NOMO-1 treated with DMSO at 0.1 percent for 48 hours (cell line): ENCODE data around the gene TMEM62.

Experiments
- DNase-seq: peaks from one replicate; lab custom pipeline; 2025; ENCODE audit not compliant: unreplicated experiment; lab: John Stamatoyannopoulos, UW

Gene TMEM62

DNA sequence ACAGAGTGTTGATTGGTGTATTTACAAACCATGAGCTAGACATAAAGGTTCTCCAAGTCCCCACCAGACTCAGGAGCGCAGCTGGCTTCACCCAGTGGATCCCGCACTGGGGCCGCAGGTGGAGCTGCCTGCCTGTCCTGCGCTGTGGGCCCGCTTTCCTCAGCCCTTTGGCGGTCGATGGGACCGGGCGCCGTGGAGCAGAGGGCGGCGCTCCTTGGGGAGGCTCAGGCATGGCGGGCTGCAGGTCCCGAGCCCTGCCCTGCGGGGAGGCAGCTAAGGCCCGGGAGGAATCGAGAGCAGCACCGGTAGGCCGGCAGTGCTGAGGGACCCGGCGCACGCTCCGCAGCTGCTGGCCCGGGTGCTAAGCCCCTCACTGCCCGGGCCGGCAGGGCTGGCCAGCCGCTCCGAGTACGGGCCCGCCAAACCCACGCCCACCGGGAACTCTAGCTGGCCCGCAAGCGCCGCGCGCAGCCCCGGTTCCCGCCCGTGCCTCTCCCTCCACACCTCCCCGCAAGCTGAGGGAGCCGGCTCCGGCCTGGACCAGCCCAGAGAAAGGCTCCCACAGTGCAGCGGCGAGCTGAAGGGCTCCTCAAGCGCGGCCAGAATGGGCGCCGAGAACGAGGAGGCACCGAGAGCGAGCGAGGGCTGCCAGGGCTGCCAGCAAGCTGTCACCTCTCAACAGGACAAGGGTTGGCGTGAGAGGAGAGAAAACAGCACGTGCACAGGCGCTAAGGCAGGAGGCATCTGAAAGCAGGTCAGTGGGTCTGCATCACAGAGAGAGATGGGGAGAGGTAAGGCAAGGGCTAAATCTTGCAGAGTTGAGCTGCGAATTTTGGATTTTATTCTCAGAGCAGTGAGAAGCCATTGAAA is 93.3 kb downstream of the TMEM62 start:
- no peak for DNase-seq

GRCh38 chr15:43229977-43230376 is 96.6 kb downstream of the TMEM62 start:
- no peak for DNase-seq

- DNase-seq, result no peak
Observed at GRCh38 chr15:43230640-43231115, 97.3 kb downstream of the TMEM62 start.

GRCh38 chr15:43232289-43232874 is 99.0 kb downstream of the TMEM62 start:
- DNase-seq, result no peak
